Bronchial smooth muscle cell (primary cell): Measurements from ENCODE around the gene RASA4. TPM values are rescaled to one million over a fixed set of nuclear protein-coding genes. Genes with fewer than 3 reads are reported as not detected.

Experiments used
- total RNA-seq: library from RNA; depleted of rRNA; stranded (reverse); fragments of >200 nt; gene quantifications from 2 replicates; pipeline ENCODE4 v1.2.1, GENCODE V29; 2014

The RASA4 gene
- total RNA-seq, result 8.4 and 13.2 TPM in 2 replicates

GRCh38 chr7:102616507-102617125 is at the start of gene RASA4:
TSS of gene RASA4 (minus strand) at chr7:102616756. CDS start at chr7:102616689, 67 bp downstream.

GRCh38 chr7:102649924-102650323 is 33.4 kb upstream of the RASA4 start, which contains the start of gene SPDYE2B:
TSS of gene SPDYE2B (plus strand) at chr7:102650319. CDS start at chr7:102652349, 2,030 bp downstream.

GRCh38 chr7:102642691-102643090 is 26.1 kb upstream of the RASA4 start, which contains the start of gene UPK3BL1:
TSS of gene UPK3BL1 (minus strand) at chr7:102642791. CDS start at chr7:102642741, 50 bp downstream.

GRCh38 chr7:102572261-102573239 is 44.0 kb downstream of the RASA4 start, which contains the start of gene POLR2J3:
TSS of gene POLR2J3 (minus strand) at chr7:102572583. CDS start at chr7:102572521, 62 bp downstream.

DNA sequence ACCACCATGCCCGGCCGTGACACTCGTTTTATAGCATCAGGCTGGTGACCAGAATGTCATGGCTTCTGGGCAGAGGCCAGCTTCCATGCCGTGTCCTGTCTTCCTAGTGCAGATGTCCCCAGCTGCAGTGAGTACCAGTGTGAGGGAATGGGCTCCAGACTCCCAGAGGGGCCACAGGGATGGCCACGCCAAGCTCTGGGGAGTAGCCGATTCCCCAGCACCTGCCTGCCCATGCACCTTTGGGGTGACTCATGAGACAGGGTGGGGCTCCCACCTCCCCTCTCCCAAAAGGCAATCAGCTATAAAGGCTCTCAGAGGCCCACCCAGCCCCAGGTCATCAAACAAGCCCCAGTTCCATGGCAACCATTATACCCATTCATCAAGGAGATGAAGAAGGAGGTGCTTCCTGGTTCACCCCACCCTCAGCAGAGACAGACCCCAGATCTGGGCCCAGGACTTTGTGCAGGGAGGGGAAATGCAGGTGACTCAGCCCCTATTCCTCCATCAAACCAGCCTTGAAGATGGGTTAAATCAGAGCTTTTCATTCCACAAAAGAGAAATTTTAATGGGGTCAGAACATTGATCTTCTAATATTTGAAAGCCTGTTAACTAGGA is 65.6 kb downstream of the RASA4 start, which contains the start of gene SPDYE2:
Gene SPDYE2, plus strand, starts transcription at position 419 of the 615 bp plus-strand sequence. CDS start 2,030 bp downstream, outside the sequence.

DNA sequence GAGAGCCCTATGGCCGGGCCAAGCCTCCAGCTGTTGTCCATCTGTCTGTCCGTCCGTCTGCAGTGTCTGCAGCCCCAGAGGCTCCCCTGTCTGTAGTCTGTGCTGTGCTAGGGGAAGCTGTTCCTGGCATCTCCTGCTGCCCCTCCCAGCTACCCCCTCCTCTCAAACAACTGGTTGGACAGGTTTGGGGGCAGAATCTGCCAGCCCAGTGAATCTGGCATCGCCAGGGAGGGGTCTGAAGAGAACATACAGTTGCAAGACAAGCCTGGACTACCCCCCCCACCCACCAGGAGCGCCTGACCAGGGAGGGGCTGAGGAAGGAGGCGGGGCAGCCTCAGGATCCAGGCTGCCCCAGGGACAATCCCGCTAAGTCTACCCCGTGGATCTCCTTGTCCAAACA is 73.0 kb downstream of the RASA4 start, which contains the start of gene UPK3BL2:
Gene UPK3BL2, minus strand, starts transcription at position 101 of the 400 bp plus-strand sequence. Its CDS starts 60 bp downstream, at position 41.

Other genes starting within 250 kb of the RASA4 start
- gene PRKRIP1, start 220.4 kb downstream of the RASA4 start, total RNA-seq, result 9.7 and 14.5 TPM in 2 replicates
- gene ORAI2, start 183.2 kb downstream of the RASA4 start, total RNA-seq, result 27.8 and 27.9 TPM in 2 replicates
- 11.0 and 11.1 TPM in 2 replicates for gene ALKBH4, start 151.9 kb downstream of the RASA4 start, total RNA-seq
- 13.5 and 14.7 TPM in 2 replicates for gene LRWD1, start 151.8 kb downstream of the RASA4 start, total RNA-seq
- 23.2 and 29.8 TPM in 2 replicates for gene POLR2J, start 137.8 kb downstream of the RASA4 start, total RNA-seq
- gene RASA4B, start 99.0 kb downstream of the RASA4 start, total RNA-seq, result 3.2 and 4.6 TPM in 2 replicates
- 0.86 and 2.5 TPM in 2 replicates for gene UPK3BL2, start 73.1 kb downstream of the RASA4 start, total RNA-seq
- not detected in 2 replicates for gene SPDYE2, start 65.5 kb downstream of the RASA4 start, total RNA-seq
- 18.1 and 21.8 TPM in 2 replicates for gene POLR2J3, start 44.2 kb downstream of the RASA4 start, total RNA-seq
- 9.3 and 13.2 TPM in 2 replicates for gene UPK3BL1, start 26.0 kb upstream of the RASA4 start, total RNA-seq
- not detected in 2 replicates for gene SPDYE2B, start 33.6 kb upstream of the RASA4 start, total RNA-seq
- 1.7 and 3.5 TPM in 2 replicates for gene POLR2J2, start 54.9 kb upstream of the RASA4 start, total RNA-seq
- gene FAM185A, start 132.2 kb upstream of the RASA4 start, total RNA-seq, result 10.2 and 10.6 TPM in 2 replicates